Measurements from ENCODE around the gene ZFPM1. TPM values are rescaled to one million over a fixed set of nuclear protein-coding genes. Genes with fewer than 3 reads are reported as not detected.
"Not testable (repeated sequence)": the region's sequence is repeated elsewhere in the genome, so short reads cannot be mapped to it uniquely, and the experiment has no call there.

Gene ZFPM1
- total RNA-seq, 1 experiment from 2014 or later: 5.0 TPM

- Mint-ChIP-seq H3K4me3 (ENCODE audit: unreplicated experiment) (no peak overlapping the region), H3K4me1 (ENCODE audit: insufficient read depth, unreplicated experiment) (no peaks in the 10 kb centered on the region), H3K27ac (ENCODE audit: low read depth, unreplicated experiment) (no peak overlapping the region), H3K9me3 (ENCODE audit: unreplicated experiment) (peaks cover 34% of the 10 kb centered on the region), H3K36me3 (ENCODE audit: insufficient read depth, unreplicated experiment) (peaks cover 6% of the 10 kb centered on the region), H3K27me3 (ENCODE audit: insufficient read depth, unreplicated experiment) (no peaks in the 10 kb centered on the region)
- POLR2A ChIA-PET: no interaction called here
- no TSS peak for BruUV-seq (replicated peaks)
- intact Hi-C loops (cut with micrococcal nuclease): no loop called here
- CTCF ChIA-PET: no interaction called here
- DNase-seq (ENCODE audit: unreplicated experiment): no peak
- TF ChIP-seq CTCF (IDR thresholded peaks at IDR 0.05; ENCODE audit: unreplicated experiment): no peak
Observed at GRCh38 chr16:88515925-88516594, 63.0 kb downstream of the ZFPM1 start.

GRCh38 chr16:88516601-88517061 lies 63.6 kb downstream of the ZFPM1 start:
- no peak overlapping the region for H3K27ac Mint-ChIP-seq (ENCODE audit: low read depth, unreplicated experiment)
- CTCF ChIA-PET: interaction anchor here (0.6 kb wide), 1 partner anchor 77 kb away, joined by 4 read pairs; no protein-coding TSS in a partner anchor
- H3K36me3 Mint-ChIP-seq (ENCODE audit: insufficient read depth, unreplicated experiment): peaks cover under 1% of the 10 kb centered on the region
- POLR2A ChIA-PET: no interaction called here
- H3K27me3 Mint-ChIP-seq (ENCODE audit: insufficient read depth, unreplicated experiment): no peaks in the 10 kb centered on the region
- DNase-seq (ENCODE audit: unreplicated experiment): no peak
- no peak for TF ChIP-seq CTCF (IDR thresholded peaks at IDR 0.05; ENCODE audit: unreplicated experiment)
- no peak overlapping the region for H3K4me3 Mint-ChIP-seq (ENCODE audit: unreplicated experiment)
- intact Hi-C loops (cut with micrococcal nuclease): no loop called here
- H3K4me1 Mint-ChIP-seq (ENCODE audit: insufficient read depth, unreplicated experiment): no peaks in the 10 kb centered on the region
- BruUV-seq (replicated peaks): no TSS peak
- H3K9me3 Mint-ChIP-seq (ENCODE audit: unreplicated experiment): peaks cover 34% of the 10 kb centered on the region

DNA sequence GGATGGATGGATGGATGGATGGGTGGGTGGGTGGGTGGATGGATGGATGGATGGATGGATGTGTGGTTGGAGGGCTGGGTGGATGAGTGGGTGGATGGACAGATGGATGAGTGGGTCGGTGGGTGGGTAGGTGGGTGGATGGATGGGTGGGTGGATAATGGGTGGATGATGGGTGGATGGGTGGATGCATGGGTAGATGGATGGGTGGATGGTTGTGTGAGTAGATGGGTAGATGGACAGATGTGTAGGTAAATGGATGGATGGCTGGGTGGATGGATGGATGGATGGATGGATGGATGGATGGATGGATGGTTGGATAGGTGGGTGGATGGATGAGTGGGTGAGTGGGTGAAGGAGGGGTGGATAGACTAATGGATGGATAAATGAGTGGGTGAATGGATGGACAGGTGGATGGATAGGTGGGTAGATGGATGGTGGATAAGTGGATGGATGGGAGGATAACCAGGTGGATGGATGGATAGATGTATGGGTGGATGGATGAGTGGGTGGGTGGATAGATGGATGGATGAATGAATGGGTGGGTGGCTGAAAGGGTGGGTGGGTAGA lies 64.2 kb downstream of the ZFPM1 start:
- POLR2A ChIA-PET; H3K4me3 Mint-ChIP-seq (ENCODE audit: unreplicated experiment); H3K4me1 Mint-ChIP-seq (ENCODE audit: insufficient read depth, unreplicated experiment); intact Hi-C loops (cut with micrococcal nuclease); H3K36me3 Mint-ChIP-seq (ENCODE audit: insufficient read depth, unreplicated experiment); H3K27me3 Mint-ChIP-seq (ENCODE audit: insufficient read depth, unreplicated experiment); H3K27ac Mint-ChIP-seq (ENCODE audit: low read depth, unreplicated experiment); BruUV-seq (replicated peaks); DNase-seq (ENCODE audit: unreplicated experiment): not testable (repeated sequence)
- peaks cover 34% of the 10 kb centered on the region for H3K9me3 Mint-ChIP-seq (ENCODE audit: unreplicated experiment)
- CTCF ChIA-PET: interaction anchor here (0.6 kb wide), 1 partner anchor 78 kb away, joined by 4 read pairs; no protein-coding TSS in a partner anchor

GRCh38 chr16:88518411-88519111 lies 65.5 kb downstream of the ZFPM1 start:
- CTCF ChIA-PET; BruUV-seq (replicated peaks); POLR2A ChIA-PET: not testable (repeated sequence)

DNA sequence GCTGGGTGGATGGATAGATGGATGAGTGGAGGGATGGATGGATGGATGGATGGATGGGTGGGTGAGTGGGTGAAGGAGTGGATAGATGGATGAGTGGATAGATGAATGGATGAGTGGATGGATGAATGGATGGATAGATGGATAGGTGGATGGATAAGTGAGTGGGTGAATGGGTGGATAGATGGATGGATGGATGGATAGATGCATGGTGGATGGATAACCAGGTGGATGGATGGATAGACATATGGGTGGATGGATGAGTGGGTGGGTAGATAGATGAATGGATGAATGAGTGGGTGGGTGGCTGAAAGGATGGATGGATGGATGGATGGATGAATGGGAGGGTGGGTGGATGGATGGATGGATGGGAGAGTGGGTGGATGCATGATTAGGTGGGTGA lies 66.2 kb downstream of the ZFPM1 start:
- TF ChIP-seq CTCF (IDR thresholded peaks at IDR 0.05; ENCODE audit: unreplicated experiment): no peak
- Mint-ChIP-seq H3K27me3 (ENCODE audit: insufficient read depth, unreplicated experiment) (no peaks in the 10 kb centered on the region), H3K4me3 (ENCODE audit: unreplicated experiment) (no peak overlapping the region), H3K9me3 (ENCODE audit: unreplicated experiment) (peaks cover 34% of the 10 kb centered on the region), H3K36me3 (ENCODE audit: insufficient read depth, unreplicated experiment) (peaks cover 4% of the 10 kb centered on the region), H3K27ac (ENCODE audit: low read depth, unreplicated experiment) (no peak overlapping the region), H3K4me1 (ENCODE audit: insufficient read depth, unreplicated experiment) (no peaks in the 10 kb centered on the region)
- no TSS peak for BruUV-seq (replicated peaks)
- ChIA-PET CTCF (interaction anchor here (0.7 kb wide), 1 partner anchor 840 kb away, joined by 3 read pairs; no protein-coding TSS in a partner anchor), POLR2A (no interaction called here)
- DNase-seq (ENCODE audit: unreplicated experiment): no peak
- intact Hi-C loops (cut with micrococcal nuclease): no loop called here

More at GRCh38 chr16:88518411-88519111, 65.5 kb downstream of the ZFPM1 start:
- intact Hi-C loops (cut with micrococcal nuclease); H3K27ac Mint-ChIP-seq (ENCODE audit: low read depth, unreplicated experiment); DNase-seq (ENCODE audit: unreplicated experiment); H3K4me3 Mint-ChIP-seq (ENCODE audit: unreplicated experiment); H3K27me3 Mint-ChIP-seq (ENCODE audit: insufficient read depth, unreplicated experiment); H3K4me1 Mint-ChIP-seq (ENCODE audit: insufficient read depth, unreplicated experiment); H3K36me3 Mint-ChIP-seq (ENCODE audit: insufficient read depth, unreplicated experiment): not testable (repeated sequence)
- H3K9me3 Mint-ChIP-seq (ENCODE audit: unreplicated experiment): peaks cover 34% of the 10 kb centered on the region
